GM18526 (cell line): ENCODE measurements around the gene TNFSF4.

Experiments used
- POLR2A ChIP-seq: IDR thresholded peaks from 3 replicates; pipeline ENCODE4 v1.6.1; 2011; ENCODE audit not compliant: insufficient read length; ENCODE audit errors: extremely low read depth

Gene TNFSF4

DNA sequence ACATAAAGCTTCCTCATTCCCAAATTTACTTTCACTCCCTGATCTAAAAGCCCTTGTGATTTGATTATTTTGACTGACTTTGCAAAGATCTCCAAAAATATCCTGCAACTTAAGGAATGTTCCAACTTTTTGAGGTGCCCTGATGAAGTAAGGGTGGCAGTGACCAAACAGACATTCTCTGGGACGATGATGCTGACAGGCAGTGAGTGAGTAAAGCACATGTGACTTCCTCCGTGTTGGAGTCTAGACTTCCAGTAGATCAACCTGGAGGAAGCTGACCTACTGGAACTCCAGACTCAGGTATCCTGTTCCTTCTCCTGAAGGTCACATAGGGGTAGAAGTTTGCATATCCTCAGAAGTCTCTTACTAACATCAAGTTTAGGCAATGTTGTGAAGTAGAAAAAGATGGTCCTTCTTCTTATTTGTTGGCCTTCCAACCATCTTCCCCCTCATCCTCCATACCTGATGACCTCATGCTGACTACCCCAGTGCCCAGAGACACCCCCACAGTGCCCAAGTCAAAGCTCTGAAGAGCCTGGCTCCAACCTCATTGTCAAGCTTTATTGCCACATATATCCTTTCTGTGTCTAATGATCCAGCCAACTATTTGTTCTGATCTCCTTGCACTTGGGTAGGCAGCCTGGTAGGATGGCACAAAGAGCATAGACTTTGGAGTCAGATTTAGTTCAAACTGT, 16.0 kb downstream of the TNFSF4 start:
- no peak for TF ChIP-seq POLR2A

DNA sequence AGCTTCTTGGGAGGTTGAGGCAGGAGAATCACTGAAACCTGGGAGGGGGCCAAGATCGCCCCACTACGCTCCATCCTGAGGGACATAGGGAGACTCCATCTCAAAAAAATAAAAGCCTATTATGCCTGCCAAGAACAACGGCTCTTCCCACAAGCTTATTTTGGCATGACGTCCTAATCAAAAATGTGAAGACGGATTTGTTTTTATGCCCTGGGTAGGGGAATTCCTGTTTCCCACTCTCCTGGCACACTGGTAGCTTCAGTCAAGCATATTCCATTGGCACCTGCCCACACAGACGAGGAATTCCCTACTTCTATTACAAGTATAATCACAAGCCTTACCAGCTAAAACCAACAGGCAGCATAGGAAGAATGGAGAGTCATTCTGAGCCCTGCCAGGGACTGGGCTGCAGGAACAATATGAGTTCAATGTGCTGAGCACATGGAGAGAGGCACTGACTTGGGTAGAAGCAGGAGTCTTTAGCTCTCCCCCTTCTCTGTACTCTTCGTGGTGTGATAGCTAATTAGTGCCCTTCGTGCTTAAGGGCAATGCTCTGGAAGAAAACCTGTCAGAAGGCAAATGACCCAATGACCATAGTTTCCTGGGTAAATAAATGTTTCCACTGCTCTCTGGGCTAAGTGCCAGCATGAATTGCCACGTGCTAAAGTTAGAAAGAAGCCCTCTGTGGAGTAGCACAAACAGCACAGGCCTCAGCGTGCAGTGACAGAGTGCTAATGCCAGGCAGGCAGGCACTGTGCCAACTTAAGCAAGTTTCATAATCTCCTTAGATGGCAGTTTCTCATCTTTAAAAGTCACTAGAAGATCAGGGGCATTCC, 16.8 kb downstream of the TNFSF4 start:
- no peak for TF ChIP-seq POLR2A

DNA sequence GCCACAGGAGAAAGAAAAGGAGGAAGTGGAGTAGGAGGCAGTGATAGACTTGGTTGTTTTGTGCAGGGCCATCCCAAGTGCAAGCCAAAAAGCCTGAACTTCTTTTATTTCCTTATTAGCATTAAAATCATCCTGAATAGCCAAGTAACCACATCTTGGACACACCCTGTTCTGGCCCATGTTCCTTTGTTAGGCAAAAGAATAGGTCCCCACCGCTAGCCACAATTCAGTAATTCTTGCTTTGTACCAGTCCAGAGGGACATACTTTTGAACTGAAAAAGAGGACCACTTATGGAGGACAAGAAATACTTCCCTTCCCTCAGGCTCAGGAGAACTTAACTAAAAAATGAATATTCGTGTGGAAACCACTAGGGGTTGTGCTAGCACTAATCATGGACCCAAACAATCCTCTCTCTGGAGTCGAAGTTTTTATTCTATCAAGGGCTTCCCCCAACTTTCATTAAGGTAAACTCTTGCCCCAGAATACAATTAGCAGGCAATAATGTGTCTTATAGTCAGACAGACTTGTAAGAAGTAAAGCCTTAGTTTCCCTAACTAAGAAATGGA, 19.4 kb downstream of the TNFSF4 start:
- no peak for TF ChIP-seq POLR2A

DNA sequence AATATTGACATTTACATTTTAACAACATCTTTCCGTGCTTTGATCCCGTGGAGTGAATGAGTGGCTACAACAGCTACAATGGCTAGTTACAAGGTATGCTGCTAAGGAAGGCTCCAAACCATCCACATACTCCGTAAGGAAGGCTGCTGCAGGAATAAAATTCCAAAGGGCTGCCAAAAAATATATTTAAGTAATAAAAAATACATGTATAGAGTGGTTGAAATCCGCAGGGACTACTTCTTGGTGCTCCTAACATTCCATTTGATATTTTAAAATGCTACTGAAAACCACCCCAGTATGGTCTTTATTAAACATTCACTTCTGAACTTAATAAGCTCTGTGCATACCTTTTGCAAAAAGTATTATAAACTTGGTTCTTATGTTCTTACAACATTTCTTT, 25.3 kb downstream of the TNFSF4 start:
- no peak for TF ChIP-seq POLR2A

DNA sequence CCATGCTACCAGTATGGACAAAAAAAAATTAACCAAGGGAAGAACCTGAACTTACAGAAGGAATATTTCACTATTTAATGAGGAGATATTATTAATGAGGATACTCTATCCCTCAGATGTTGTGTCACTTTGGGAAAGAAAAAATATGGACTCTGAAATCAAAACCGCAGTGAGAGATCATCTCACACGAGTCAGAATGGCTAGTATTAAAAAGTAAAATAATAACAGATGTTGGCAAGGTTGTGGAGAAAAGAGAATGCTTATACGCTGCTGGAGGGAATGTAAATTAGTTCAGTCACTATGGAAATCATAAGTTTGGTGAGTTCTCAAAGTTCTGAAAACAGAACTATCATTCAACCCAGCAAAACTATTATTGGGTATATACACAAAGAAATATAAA, 30.9 kb downstream of the TNFSF4 start:
- TF ChIP-seq POLR2A: no peak

DNA sequence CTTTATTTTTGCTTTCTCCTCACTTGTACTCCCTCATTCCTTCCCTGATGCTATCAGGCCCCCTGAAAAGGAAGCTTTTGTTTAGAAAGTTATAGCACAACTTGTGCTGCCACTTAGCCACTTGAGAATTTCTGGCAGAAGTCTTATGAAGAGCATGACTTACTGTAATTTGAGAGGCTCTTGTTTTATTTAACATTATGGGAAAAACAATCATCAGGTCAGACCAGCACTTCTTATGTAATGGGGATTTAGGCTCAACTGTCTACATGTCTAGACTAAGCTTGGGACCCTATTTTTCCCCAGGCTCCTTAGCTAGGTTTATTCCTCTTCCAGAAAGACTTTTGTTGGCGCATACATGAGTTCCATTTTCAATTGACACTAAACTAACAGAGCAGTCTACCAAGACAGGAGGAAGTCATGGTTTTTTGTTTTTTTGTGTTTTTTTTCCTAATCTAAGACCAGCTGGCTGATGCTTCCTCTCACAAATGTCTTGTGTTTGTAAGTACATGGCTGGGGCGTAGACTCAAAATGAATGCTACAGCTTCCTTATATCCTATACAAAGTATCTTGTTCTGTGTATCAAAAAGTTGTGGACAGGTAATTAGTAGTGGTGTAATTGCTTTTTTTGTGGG, 31.5 kb downstream of the TNFSF4 start:
- no peak for TF ChIP-seq POLR2A

DNA sequence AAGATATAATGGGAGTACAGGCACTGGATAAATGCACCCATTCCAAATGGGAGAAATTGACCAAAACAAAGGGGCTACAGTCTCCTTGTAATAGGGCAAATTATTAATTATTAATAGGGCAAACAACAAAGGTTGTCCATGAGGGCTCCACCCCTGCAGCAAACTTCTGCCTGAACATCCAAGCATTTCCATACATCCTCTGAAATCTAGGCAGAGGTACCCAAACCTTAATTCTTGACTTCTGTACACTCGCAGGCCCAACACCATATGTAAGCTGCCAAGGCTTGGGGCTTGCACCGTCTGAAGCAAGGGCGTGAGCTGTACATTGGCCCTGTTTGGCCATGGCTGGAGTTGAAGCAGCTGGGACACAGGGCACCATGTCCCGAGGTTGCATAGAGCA, 33.7 kb downstream of the TNFSF4 start:
- no peak for TF ChIP-seq POLR2A

DNA sequence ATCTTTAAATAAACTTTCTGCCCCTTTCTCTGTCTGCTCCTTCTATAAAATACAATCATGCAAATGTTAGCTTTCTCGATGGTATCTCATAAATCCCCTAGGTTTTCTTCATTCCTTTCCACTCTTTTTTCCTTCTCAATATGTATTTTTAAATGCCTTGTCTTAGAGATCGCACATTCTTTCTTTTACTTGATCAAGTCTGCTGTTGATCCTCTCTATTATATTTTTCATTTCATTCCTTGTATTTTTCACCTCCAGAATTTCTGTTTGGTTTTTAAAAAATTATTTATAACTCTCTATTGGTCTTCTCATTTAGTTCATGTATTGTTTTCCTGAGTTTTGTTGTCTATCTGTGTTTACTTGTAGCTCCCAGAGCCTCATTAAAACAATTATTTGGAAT, 36.0 kb downstream of the TNFSF4 start:
- no peak for TF ChIP-seq POLR2A

DNA sequence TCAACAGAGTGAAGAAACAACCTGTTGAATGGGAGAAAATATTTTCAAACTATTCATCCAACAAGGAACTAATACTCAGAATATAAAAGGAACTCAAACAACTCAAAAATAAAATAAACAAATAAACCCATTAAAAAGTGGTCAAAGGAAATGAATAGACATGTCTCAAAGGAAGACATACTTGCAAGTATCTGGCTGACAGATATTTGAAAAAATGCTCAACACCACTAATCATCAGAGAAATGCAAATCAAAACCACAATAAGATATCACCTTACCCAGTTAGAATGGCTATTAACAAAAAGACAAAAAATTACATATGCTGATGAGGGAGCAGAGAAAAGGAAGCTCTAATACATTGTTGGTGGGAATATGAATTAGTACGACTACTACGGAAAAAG, 38.2 kb downstream of the TNFSF4 start:
- TF ChIP-seq POLR2A: no peak

DNA sequence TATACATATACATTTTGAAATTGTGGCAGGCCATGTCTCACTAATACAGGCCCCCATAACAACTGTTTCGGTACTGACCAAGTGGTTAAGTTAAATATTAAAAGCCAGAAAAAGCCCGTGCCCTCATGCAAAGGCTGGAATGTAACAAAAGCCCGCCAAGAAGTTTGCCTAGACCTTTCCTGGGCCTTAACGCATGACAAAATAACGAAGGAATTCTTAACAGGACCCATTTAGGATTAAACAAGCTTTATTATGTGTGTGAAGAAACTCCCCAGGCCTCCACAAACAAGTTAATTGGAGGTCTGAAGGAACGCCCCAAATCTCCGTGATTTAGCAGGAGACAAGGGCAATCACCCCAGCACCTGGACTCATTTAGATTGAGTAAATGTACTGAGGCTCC, 42.4 kb downstream of the TNFSF4 start:
- TF ChIP-seq POLR2A: no peak

DNA sequence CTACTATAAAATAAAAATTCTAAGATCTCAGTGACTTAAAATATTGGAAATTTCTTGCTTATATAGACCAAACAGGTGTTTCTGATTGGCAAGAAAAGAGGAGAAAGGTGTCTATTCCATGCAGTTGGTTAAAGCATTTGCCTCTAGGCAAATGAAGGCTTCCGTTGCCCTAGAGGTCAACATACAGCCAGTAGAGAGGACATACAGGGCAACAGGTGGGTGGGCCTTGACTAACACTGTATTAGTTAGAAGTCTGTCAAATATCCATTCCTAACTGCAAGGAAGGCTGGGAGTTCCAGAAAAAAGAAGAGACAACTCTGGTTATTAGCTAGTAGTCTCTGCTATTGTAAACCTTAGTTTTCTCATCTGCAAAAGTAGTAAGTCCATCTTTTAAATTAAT, 43.0 kb downstream of the TNFSF4 start:
- TF ChIP-seq POLR2A: no peak

DNA sequence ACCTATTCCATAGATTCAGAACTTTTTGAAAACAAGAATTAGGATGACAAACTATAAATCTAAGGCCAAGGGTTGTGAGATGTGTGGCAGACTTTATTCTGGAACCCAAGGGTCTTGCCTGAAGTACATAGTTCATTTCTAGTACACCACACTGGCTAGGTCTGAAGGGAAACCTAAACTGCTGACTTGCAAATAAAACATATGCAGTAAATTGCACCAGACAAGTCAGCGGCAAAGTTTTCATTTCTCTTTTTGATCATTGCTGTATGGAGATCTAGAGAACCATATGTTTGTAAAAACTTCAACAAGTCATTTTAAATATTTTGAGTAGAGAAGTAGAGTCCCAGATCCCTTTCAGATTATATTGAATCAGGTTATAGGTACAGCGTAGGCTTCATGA, 43.9 kb downstream of the TNFSF4 start:
- TF ChIP-seq POLR2A: no peak

DNA sequence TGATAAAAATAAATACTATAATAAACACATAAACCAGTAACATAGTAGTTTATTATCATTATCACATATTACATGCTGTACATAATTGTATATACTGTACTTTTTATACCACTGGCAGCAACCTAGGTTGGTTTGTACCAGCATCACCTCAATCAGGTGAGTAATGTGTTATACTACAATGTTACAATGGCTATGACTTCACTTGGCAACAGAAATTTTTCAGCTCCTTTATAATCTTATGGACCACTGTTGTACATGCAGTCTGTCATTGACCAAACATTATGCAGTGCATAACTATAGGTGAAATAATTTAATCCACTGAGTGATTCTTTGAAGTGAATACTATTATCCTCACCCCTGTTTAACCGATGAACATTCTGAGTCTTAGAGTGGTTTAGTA, 44.5 kb downstream of the TNFSF4 start:
- TF ChIP-seq POLR2A: no peak

DNA sequence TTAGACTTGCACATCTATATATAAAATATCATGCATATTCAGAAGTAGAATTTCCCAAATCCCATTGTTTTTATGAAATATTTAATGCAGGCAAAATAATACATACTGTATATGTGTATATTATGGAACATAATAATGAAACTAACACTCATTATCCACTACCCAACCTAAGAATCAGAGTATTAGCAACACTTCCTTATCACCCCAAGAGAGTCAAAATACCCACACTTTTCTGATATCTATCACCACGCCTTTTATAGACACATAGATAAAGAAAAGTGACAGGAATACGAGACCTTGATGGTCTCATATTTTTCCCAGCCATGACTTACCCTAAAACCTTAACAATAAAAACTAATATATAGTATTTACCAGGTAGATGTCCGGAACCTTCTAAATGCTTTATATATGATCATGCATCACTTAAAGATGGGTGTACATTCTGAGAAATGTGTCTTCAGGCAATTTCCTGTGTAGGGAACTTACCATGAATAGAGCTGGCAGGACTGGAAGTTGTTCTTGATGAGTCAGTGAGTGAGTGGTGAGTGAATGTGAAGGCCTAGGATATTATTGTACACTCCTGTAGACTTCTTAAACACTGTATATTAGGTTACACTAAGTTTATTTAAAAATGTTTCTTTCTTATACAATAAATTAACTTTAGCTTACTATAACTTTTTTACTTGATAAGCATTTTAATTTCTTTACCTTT, 45.5 kb downstream of the TNFSF4 start:
- no peak for TF ChIP-seq POLR2A

DNA sequence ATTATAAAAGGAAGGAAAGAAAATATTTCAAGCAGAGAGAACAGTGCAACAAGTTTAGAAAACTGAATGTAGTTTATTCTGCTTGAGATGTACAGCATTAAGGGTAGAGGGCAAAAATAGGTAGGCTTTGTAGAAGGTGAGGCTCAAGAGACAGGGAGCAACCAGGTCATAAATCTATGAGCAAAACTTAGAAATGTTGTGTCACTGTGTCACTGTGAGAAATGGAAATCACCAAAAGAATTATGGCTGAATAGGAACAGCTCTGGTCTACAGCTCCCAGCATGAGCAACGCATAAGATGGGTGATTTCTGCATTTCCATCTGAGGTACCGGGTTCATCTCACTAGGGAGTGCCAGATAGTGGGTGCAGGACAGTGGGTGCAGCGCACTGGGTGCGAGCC, 53.6 kb downstream of the TNFSF4 start:
- no peak for TF ChIP-seq POLR2A
